Forelimb muscle (tissue), 1 donor: Measurements from ENCODE around the gene CFAP69. TPM values are rescaled to one million over a fixed set of nuclear protein-coding genes. Genes with fewer than 3 reads are reported as not detected.
"Not testable (repeated sequence)": the region's sequence is repeated elsewhere in the genome, so short reads cannot be mapped to it uniquely, and the experiment has no call there.

Experiments used
- DNase-seq: peaks from one replicate; pipeline ENCODE4 v3.0.0-alpha.2; 2013; ENCODE audit warnings: low read depth
- polyA plus RNA-seq: library from polyadenylated mRNA; unstranded; fragments of 120-200 nt; gene quantifications from one replicate; pipeline ENCODE4 v1.2.1, GENCODE V29; 2013; ENCODE audit not compliant: insufficient read length

Gene CFAP69
- polyA plus RNA-seq, 1 donor: 3.0 TPM

DNA sequence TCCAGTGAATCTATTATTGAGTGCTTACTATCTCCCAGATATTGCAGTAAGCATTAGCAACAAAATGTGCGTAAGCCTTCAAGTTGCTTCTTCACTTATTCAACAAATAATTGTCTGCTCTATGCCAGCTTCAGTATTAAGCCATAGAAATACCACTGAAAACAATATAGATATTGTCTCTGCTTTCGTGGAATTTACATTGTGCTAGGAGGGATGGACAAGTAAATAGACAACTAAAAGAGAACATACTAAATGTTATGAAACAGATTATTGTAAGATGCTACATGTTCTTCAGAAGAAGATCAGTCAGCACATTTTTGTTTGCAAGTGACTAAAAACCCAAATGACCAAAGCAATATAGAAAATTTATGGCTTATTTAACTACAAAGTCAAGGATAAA is 27.3 kb downstream of the CFAP69 start:
- no peak for DNase-seq

DNA sequence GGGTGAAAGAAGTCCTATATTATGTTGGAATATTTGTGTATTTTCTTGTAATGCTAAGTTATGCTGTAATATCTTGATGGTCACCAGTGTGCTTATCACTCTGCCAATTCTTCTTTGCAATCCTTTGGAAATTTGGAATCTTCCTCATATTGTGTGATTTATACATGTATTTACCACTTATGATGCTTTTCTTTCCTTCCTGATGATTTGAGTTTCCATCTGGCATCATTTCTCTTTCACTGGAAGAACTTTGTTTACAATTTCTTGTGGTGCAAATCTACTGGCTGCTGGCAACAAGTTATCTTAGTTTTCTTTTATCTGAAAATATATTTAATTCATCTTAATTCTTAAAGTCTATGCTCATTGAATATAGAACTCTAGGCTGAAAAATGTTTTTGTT is 29.2 kb downstream of the CFAP69 start:
- no peak for DNase-seq

DNA sequence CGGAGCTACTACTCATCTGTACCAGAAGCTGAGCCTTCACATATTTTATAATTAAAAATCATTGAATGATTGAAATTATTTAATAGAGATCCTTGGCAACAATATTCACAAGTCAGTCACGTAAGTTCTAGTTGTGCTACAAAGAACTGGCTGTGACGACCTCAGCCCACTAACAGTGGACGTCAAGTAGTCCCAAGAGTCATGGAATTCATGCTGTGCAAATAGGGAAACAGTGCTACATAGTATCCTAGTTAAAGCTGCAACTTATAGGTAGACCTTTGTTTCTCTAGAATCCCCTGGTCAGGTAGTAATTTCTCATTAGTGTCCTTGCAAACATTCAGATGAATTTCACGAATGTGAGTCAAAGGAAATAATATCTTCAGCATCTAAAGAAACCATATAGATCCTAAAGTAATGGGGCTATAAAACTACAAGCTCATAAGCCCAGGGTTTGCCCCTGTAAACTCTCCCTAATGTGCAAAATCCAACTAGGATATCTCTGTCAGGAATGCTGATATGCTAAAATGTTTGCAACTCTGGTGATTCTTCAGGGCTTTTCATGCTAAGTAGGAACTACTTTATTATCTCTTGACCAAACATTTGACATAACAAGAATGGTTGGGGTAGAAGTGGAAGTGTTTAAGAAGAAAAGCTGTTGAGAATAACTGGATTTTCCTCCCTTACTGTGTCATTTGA is 31.2 kb downstream of the CFAP69 start:
- no peak for DNase-seq

DNA sequence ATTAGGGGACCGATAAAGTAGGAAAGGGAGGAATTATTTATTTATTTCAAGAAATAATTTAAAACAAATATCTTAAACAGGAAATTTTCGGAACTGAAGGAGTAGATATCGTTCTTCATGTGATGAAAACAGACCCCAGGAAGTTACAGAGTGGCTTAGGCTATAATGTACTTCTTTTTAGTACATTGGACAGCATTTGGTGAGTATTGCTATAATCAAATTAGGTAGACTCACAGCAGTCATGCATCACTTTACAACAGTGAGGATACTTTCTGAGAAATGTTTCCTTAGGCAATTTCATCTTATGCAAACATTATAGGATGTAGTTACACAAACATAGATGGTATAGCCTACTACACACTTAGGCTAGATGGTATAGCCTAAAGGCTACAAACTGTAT is 43.2 kb downstream of the CFAP69 start:
- no peak for DNase-seq

DNA sequence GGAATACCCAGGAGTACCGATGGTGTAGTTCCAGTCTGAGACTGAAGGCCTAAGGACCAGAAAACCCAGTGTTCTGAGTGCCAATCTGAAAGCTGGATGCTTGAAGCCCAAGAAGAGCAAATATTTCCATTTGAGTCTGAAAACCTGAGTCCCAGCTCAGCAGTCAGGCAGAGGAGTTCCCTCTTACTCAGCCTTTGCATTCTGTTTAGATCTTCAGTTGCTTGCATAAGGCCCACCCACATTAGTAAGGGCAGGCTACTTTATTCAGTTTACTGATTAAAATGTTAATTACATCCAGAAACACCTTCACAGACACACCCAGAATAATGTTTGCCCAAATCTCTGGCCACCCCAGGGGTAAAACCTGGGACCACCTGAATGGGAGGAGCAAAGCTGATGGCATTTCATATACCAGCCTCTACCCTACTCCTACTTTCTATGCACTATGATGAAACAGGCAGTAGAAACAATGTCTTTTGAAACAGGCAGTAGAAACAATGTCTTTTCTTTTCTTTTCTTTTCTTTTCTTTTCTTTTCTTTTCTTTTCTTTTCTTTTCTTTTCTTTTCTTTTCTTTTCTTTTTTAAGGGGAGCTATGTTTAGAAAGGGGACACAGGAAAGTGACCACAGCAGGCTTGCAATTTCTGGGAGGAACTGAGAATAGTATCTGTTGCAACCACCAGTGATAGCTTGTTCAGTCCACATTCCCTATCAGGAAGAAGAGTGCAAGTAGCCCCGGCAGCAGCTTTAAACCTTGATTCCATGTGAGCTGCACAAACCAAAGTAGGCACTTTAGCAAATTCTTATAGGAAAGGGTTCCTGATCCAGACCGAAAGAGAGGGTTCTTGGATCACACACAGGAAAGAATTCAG is 45.5 kb downstream of the CFAP69 start:
- DNase-seq: no peak

DNA sequence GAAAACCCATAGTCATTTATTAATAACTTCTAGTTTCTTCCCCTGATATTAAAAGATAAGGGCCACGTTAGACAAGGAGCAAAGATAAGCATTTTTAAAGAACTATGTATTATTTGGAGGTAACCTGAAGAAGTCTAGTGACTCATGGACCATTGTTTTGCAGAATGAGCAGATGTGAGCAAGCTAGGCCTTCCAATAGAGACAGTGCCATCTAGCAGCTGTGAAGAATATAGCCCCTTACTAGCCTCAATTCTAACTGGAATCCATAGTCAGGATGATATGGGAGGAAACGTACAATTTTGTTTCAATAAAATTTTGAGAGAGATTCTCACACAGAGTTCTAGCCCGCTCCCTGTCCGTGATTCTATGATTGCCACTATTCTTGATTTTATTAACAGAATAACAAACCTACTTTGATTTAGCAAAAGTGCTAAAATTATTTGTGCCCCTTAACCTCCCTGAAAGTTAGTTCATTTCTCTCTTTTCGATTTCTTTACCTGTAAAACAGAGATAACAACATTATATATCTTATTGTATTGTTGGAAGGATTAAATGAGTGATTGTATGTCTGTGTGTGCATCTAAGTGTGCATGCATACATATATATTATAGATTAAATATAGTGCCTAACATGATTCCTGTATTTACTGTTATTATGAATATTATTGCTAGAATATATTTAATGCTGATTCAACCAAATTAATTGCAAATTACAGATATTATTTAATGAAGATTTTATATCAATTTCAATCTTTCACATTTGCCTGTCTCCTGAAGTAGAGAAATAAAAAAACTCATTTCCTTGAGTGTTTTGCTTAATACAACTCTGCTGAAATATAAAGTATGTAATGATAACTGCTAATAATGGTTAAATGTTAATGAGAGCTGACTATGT is 53.4 kb downstream of the CFAP69 start:
- no peak for DNase-seq

DNA sequence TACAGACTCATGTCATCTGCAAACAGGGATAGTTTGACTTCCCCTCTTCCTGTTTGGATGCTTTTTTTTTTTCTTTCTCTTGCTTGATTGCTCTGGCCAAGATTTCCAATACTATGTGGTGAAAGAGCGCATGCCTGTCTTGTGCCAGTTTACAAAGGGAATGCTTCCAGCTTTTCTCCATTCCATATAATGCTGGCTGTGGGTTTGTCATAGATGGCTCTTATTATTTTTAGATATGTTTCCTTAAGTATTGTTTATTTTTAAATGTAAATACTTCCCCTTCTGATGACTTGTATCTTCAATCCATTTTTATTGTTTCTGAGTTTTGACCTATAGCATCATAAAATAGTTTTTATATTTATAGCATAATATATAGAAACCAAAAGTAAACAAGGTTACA is 58.3 kb downstream of the CFAP69 start:
- DNase-seq: no peak

DNA sequence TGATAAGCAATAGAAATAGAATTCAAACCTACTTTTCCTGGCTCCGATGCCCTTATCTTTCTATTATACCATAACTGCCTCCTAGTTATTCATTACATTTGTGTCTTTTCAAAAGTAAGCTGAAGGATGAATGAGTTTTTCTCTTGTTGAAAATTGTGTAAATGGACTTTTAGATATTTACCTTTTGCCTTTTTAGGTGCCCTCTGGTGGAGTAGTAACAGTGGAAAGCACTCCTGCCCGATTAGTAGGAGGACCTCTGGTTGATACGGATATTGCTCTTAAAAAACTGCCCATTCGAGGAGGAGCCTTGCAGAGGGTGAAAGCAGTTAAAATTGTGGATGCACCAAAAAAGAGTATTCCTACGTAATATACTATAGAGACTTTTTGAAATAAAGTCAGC is 64.9 kb downstream of the CFAP69 start:
- no peak for DNase-seq

DNA sequence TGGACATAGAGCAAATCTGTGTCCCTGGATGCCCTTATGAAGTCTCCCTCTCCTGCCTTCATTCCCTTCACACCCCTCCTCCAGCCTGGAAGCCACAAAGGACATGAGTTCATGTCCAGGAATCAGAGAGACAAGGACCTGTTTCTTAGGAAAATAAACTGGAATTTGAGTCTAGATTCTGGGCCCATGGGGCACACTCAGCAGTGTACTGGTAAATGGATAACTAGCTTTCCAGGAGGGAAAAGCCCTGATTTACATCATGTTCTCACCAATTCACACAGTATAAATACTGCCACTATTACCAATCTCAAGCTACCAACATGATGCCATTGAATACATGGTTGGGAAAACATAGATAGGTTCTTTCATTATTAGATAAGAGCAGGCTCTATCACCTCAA is 66.2 kb downstream of the CFAP69 start:
- no peak for DNase-seq

DNA sequence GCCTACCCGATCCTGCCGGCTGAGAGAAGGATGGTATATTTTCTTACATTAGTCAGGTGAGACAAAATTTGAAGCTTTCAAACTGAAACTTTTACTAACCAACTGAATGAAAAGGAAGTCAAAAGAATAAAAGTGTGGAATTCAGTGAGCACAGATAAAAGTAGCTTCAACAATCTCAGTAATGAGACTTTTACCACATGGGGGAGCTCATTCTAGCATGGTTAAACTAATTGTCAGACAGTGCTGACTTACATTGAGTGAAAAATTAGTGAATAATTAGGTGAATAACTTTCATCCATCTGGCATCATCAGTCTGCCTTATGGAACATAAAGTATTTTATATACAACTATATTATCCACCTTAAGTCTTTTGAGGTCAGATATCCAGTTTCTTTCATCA is 67.8 kb downstream of the CFAP69 start:
- no peak for DNase-seq

DNA sequence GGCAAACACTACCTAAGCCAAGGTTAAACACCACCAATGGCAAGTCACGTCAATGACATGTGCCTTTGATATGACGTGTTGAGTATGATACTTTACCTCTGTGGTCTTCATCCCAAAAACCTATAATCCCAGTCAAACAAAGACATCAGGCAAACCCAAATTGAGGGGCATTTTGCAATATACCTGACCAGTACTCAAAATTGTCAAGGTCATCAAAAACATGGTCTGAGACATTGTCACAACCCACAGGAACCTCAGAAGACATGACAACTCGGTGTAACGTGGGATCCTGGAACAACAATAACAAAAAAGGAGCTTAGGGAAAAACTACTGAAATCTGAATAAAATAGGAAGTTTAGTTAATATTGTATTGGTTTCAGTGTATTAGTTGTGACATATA is 68.9 kb downstream of the CFAP69 start:
- DNase-seq: no peak

DNA sequence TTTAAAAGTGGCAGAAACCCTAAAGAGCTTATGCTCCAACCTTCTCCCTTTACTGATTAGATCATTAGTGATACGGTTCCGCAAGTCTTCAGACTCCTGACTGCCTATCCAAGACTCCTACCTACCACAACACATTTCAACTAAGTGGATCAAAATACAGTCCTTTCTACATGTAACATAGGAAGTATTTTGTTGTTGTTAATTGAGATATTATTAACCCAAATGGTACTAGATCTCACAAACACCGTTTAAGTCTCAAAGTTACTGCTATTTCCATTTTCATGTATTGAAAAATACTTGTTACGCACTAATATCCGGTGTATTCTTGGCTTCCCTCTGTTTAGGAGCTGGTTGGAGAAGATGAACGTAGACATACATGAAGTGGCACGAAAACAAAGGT is 75.0 kb downstream of the CFAP69 start:
- no peak for DNase-seq

DNA sequence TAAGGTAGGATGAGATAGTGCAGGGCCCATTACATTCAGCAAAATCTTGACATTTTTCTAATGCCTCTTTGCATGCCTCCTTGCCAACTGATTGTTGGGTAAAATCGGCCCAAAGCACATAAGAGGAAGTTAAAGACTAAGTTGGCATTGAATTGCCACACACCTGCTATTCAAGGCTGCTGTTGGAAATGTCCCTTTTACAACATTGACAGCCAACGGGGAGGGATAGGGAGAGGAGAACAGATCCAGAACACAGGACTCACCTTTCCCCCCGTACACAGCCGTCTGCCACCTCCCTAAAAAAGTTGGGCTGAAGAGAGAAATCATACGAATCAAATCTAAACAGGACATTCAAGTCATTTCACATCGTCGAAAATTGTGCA is 75.4 kb downstream of the CFAP69 start:
- no peak for DNase-seq

DNA sequence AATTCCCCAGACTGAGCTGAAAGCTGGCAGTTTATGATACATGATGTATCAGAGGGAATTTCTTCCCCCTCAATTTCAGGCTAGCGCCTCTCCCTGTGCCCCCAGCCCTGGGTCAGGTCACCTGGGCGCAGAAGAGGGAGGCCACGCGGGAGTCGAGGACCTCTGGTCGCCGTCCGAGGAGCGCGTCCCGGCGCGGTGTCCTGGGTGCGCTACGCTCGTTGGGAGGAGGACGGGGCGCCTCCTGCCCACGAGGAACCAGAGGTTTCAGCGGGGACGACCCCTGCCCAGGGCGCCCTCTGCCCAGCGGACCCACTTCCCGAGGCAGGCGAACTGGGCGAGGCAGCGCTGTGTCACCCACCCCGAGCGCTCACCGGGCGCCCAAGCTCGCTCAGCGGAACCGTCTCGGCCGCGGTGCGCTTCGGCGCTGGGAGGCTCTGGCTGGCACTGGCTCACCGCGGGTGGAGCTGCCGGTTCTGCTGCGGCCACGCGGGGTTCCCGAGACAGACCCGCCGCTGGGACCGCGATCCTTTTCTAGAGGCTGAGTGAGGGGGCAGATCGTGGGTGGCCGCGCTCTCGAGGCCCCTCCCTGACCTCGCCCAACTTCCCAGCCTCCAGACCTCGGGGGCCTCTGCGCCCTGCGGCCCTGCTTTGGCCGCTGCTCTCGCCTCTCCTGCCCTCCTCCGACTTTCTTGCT is 76.0 kb downstream of the CFAP69 start, which contains the start of gene FAM237B:
Gene FAM237B, minus strand, starts transcription at position 504 of the 694 bp plus-strand sequence. CDS start 1,556 bp downstream, outside the sequence.
- DNase-seq: no peak

DNA sequence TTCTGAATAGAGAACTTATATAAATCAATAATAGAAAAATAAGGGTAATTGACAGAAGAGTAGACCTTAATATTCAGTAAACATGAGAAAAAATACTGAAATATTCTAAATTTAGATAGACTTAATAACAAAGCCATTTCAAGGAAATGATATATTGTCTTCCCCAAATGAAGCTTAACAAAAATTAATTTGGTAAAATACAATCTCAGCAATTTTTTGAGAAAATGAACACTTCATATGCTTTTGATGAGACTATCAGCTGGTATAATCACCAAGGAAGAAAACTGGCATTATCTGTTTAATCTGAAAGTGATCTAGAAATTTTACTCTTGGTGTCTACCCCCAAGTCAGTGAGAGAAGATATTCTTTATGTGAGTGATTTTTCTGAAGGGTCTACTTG is 77.9 kb downstream of the CFAP69 start:
- no peak for DNase-seq

DNA sequence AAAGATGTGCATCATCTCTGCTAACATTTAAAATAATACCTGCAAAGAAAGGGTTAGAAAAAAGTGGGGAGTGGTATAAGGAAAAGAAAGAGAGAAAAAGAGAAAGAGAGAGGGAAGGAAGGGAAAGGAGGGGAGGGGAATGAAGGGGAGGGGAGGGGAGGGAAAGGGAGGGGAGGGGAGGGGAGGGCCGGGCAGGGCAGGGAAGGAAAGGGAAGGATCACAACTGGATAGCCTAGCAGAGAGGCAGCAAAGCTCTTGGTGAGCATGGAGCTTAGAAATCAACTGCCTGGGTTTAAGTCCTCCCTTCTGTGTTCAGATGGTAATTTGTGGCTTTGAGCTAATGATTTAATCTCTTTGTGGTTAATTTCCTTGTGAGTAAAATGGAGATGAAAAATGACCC is 81.5 kb downstream of the CFAP69 start:
- no peak for DNase-seq

DNA sequence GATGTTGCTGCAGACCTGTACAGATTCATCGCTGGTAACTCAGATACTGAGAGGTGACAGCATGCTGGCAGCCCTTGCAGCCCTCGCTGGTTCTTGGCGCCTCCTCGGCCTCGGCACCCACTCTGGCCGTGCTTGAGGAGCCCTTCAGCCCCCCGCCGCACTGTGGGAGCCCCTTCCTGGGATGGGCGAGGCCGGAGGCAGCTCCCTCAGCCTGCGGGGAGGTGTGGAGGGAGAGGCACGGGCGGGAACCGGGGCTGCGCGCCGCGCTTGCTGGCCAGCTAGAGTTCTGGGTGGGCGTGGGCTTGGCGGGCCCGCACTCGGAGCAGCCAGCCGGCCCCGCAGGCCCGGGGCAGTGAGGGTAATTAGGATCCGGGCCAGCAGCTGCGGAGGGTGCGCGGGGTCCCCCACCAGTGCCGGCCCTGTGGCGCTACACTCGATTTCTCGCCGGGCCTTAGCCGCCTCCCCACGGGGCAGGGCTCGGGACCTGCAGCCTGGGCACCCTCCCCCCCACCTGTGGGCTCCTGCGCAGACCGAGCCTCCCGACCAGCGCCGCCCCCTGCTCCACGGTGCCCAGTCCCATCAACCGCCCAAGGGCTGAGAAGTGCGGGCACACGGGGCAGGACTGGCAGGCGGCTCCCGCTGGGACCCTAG is 89.3 kb downstream of the CFAP69 start:
- DNase-seq: no peak

DNA sequence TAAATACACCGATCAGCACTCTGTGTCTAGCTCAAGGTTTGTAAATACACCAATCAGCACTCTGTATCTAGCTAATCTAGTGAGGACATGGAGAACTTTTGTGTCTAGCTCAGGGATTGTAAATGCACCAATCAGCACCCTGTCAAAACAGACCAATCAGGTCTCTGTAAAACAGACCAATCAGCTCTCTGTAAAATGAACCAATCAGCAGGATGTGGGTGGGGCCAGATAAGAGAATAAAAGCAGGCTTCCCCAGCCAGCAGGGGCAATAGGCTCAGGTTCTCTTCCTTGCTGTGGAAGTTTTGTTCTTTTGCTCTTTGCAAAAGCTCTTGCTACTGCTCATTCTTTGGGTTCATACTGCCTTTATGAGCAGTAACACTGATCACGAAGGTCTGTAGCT is 90.0 kb downstream of the CFAP69 start:
- DNase-seq: not testable (repeated sequence)

DNA sequence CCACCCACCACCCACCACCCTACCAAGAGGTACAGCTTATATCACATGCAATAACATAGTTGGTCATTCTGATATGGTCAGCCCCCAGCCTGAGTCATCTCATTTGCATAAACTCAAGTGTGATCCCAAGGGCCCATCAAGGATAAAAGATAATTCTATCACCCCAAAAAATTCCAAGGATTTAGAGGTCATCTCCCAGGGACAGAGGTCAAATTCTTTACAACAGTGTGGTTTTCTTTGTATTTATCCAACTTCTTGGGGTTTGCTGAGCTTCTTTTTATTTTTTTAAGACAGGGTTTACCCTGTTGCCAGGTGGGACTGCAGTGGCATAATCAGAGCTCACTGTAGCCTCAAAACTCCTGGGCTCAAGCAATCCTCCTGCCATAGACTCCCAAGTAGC is 92.1 kb downstream of the CFAP69 start:
- no peak for DNase-seq

DNA sequence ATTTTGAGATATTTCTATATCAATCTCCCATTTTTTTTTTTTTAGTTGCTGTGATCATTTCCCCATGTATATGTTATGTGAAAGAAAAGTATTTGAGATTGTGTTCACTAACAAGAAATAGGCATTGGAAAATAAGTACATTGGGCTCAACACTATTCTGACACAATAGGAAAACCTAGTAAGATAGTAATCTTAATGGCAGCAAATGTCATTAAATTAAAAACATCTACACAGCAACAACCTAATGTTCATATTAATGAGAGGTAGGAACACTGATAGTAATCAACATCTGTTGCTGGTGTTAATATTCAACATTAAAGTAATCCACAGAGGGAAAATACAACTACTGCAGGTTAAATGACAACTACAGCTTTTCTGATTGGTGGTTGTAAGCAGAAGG is 100.0 kb downstream of the CFAP69 start:
- DNase-seq: no peak
